Measurements from ENCODE around the gene CDC123.

GRCh38 chr10:12189426-12189825 is 6.6 kb upstream of the CDC123 start:
- TF ChIP-seq JUND (IDR thresholded peaks at IDR 0.05) = no peak
- no peak for TF ChIP-seq EGR1 (IDR thresholded peaks at IDR 0.05; ENCODE audit: low read depth)
- TF ChIP-seq, protein P1, sequence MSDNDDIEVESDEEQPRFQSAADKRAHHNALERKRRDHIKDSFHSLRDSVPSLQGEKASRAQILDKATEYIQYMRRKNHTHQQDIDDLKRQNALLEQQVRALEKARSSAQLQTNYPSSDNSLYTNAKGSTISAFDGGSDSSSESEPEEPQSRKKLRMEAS (IDR thresholded peaks at IDR 0.05) = no peak
- no peak for TF ChIP-seq POLR2A (IDR thresholded peaks at IDR 0.05; ENCODE audit: borderline replicate concordance, extremely low read depth, insufficient read depth, insufficient read length)
- TF ChIP-seq CTCF (IDR thresholded peaks at IDR 0.05 in 2 of 3, conservative IDR thresholded peaks at IDR 0.05 in 1 of 3; ENCODE audit: borderline replicate concordance in 1 of 3, insufficient read depth in 1 of 3, low read depth in 2 of 3, low read length in 2 of 3) = no peak
- TF ChIP-seq EZH2 (IDR thresholded peaks at IDR 0.05) = no peak
- no peak for TF ChIP-seq POLR2AphosphoS5 (IDR thresholded peaks at IDR 0.05; ENCODE audit: low read depth, low read length)
- no peak for TF ChIP-seq CEBPB (IDR thresholded peaks at IDR 0.05; ENCODE audit: low read depth)
- TF ChIP-seq, protein P2, sequence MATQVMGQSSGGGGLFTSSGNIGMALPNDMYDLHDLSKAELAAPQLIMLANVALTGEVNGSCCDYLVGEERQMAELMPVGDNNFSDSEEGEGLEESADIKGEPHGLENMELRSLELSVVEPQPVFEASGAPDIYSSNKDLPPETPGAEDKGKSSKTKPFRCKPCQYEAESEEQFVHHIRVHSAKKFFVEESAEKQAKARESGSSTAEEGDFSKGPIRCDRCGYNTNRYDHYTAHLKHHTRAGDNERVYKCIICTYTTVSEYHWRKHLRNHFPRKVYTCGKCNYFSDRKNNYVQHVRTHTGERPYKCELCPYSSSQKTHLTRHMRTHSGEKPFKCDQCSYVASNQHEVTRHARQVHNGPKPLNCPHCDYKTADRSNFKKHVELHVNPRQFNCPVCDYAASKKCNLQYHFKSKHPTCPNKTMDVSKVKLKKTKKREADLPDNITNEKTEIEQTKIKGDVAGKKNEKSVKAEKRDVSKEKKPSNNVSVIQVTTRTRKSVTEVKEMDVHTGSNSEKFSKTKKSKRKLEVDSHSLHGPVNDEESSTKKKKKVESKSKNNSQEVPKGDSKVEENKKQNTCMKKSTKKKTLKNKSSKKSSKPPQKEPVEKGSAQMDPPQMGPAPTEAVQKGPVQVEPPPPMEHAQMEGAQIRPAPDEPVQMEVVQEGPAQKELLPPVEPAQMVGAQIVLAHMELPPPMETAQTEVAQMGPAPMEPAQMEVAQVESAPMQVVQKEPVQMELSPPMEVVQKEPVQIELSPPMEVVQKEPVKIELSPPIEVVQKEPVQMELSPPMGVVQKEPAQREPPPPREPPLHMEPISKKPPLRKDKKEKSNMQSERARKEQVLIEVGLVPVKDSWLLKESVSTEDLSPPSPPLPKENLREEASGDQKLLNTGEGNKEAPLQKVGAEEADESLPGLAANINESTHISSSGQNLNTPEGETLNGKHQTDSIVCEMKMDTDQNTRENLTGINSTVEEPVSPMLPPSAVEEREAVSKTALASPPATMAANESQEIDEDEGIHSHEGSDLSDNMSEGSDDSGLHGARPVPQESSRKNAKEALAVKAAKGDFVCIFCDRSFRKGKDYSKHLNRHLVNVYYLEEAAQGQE (IDR thresholded peaks at IDR 0.05; ENCODE audit: low read depth) = no peak
- no peak for TF ChIP-seq YY1 (IDR thresholded peaks at IDR 0.05; ENCODE audit: extremely low read depth, insufficient replicate concordance, low read depth, low read length)
- TF ChIP-seq RAD21 (IDR thresholded peaks at IDR 0.05; ENCODE audit: low read depth) = no peak

Measured in HCT116 (cell line).